Stimulated activated CD8-positive, alpha-beta memory T cell treated with anti-CD3 and anti-CD28 coated beads, Interleukin-4, amount 100 ng/mL, for 24 hours (primary cell): ENCODE measurements around the gene ZFAND3.

Source experiments
- DNase-seq: peaks from one replicate; pipeline ENCODE4 v3.0.0-alpha.2; 2020; ENCODE audit warnings: low read depth

Gene ZFAND3

DNA sequence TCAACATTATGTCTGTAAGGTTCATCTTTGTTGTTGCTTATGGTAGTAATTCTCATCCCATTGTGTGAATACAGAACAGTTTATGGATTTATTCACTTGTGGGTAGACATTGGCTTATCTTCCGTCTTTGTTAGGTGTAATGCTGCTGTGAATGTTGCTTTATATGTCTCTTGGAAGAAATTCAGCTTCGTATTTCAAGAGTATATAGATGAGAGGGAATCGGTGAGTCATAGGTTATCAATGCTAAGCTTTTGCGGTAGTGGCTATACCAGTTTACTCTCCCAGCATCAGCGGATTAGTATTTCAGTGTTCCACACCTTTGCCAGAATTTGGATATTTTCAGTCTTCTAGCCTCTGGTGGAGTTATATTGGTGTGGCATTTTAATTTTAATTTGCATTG lies 77.8 kb downstream of the ZFAND3 start:
- no peak for DNase-seq

DNA sequence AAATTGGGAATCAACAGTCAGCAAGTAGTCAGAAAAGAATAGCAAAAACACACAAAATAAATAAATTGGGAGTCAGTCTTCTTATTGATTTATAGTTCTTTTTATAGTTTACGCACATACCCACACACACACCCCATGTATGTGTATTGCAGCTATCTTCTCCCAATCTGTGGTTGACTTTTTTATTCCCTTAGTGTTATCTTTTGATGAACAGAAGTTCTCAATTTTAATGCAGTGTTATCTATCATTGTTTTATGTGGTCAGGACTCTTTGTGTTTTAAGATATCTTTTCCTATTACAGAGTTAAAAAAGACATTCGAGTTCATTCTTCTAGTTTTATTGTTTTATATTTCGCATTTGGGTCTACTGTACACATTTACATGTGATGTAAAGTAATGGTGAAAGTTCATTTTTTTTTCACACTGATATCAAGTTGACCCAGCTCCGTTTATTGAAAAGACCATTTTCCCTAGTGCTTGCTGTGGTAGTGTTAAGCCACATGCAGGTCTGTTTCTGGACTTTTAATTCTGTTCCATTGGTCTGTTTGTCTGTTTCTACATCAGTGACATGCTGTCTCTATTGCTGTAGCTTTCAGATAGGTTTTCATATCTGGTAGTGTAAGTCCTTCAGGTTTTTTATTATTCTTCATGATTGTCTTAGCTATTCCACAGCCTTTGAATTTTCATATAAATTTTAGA lies 78.4 kb downstream of the ZFAND3 start:
- no peak for DNase-seq

DNA sequence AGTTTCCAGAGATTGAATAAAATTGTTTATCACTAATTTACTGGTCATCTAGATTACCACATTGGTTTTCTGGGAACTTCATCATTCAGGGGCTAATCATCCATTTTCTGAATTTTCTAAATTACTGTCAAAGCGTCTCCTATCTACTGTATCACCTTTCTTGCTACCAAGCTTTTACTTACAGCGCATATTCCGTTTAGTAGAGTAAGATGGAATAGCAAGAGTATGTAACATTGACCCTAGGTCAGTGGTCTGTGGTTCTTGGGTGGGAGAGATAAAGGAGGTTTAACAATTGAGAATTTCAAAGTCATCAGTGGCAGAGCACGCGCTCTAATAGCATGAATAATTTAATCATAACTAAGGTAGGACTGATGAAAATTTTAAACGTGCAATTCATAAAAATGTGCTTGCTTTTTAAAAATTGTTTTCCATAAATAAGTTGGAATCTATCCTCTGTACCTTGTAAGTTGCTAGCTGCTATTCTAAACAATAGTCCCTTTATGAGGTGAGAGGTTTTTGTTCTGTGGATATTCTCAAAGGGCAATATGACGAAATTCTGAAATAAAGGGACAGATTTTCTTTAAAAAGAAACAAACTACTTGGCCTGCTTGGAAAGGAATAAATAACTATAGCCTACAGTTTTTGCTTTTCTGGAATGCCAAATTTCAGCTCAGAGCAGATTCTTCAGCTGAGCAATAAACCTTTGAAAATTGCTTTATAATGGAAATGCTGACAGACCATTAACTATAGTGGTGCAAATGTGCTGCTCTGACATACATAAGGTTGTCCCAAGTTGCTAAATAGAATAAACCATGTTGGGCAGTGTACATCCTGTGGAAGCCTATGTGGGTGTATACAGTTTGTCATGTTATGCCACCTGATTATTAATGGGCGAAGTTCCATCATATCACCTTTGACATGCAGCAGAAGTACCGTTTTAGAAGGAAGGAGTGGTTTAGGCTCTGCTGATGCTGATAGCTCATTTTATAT lies 84.1 kb downstream of the ZFAND3 start:
- no peak for DNase-seq

- DNase-seq, result no peak
Observed at GRCh38 chr6:37904590-37904989, 85.1 kb downstream of the ZFAND3 start.

DNA sequence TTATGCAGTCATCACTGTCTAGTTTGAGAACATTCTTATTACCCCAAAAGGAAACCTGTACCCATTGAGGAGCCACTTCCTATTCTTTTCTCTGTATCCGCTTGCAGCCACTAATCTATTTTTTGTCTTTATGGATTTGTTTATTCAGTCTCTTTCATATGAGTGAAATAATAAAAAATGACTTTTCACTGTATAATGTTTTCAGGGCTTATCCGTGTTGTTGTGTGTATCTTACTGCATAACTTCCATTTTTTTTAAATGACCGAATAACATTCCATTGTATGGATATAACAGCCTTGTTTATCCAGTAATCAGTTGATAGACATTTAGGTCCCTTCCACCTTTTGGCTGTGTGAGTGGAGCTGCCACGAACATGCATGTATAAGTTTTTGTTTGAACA lies 86.6 kb downstream of the ZFAND3 start:
- DNase-seq, result no peak

DNA sequence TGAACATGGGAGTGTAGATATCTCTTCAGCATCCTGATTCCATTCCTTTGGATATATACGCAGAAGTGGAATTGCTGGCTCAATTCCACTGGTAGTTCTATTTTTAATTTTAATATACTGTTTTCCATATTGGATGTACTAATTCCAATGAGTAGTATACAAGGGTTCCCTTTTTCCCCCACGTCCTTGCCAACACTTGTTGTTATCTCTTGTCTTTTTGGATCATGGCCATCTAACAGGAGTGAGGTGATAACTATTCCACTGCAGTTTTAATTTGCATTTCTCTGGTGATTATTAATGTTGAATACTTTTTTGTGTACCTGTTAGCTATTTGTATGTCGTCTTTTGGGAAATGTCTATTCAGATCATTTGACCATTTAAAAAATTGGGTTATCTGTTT lies 91.5 kb downstream of the ZFAND3 start:
- no peak for DNase-seq

DNA sequence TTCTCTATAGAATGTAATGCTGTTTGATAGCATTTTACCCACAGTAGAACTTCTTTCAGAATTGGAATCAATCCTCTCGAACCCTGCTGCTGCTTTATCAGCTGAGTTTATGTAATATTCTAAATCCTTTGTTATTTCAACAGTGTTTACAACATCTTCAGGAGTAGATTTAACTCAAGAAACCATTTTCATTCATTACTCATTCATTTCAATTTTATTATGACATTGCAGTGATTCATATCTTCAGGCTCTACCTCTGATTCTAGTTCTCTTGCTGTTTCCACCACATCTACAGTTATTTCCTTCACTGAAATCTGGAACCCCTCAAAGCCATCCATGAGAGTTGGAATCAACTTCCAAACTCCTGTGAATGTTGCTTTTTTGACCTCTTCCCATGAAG lies 93.7 kb downstream of the ZFAND3 start:
- DNase-seq, result no peak

DNA sequence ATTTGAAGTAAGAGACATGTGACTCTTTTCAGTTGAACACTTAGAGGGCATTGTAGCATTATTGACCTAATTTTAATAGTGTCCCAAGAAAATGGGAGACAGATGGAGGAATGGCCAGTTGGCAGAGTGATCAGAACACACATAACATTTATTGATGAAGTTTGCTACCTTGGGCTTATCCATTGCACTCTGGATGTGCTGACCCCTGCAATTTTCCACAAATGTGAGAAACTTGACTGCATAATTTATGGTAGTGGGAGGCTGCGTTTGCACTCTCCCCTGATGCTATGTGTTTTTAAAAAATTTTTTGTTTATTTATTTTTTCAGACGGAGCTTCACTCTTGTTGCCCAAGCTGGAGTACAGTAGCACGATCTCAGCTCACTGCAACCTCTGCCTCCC lies 95.9 kb downstream of the ZFAND3 start:
- no peak for DNase-seq

DNA sequence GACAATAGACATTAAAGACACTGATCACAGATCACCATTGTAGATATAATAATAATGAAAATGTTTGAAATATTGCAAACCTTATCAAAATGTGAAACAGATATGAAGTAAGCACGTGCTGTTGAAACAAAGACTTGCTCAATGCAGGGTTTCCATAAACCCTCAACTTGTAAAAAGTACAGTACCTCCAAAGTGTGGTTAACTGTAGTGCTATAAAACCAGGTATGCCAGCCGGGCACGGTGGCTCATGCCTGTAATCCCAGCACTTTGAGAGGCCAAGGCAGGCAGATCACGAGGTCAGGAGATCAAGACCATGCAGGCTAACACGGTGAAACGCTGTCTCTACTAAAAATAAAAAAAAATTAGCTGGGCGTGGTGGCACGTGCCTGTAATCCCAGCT lies 96.6 kb downstream of the ZFAND3 start:
- DNase-seq, result no peak

DNA sequence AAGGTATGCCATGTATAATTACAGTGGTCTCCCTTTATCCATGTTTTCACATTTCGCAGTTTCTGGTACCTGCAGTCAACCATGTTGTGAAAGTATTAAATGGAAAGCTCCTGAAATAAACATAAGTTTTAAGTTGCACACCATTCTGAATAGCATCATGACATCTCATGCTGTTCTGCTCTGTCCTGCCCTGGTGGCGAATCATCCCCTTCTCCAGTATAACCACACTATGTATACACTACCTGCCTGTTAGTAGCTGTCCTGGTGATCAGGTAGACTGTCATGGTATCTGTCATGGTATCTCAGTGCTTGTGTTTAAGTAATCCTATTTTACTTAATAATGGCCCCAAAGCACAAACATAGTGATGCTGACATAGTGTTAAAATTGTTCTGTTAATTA lies 97.1 kb downstream of the ZFAND3 start:
- DNase-seq, result no peak

DNA sequence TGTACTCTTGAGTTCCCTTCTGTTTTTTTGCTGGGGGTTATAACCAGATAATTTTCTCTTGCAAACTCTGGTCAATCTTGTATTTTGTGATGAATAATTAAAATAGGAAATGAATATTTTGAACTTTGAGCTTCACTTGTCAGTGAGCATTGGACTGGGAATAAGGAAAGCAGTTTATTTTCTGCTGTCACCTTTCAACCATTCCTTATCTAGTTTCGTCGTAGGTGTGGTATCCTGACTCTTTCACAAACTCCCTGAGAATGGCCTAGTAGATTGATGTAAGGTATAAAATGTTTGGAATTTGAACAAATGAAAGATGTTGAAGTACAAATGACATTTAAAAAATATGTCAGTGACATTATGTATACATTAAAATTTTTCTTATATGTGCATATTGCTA lies 98.0 kb downstream of the ZFAND3 start:
- no peak for DNase-seq

GRCh38 chr6:37919417-37920157 lies 100.1 kb downstream of the ZFAND3 start:
- DNase-seq, result no peak

DNA sequence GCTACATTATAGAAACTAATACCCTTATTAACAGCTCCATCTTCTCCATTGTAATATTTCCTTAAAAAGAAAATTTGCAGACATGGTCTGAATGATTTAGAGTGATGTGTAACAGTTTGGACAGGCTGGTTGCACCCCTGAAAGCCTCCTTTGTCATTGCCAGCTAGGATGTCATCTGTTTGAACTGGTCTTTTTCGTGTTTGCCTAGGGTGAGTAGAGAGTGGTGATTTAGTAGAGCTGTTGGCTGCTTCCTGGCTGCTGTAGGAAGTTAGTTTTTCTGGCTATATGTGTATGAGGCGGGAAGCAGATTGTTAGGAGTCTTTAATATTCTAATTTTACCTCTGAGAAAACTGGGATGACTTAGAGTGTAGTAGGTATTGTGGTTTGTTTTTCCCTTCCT lies 101.1 kb downstream of the ZFAND3 start:
- no peak for DNase-seq

GRCh38 chr6:37922563-37922962 lies 103.0 kb downstream of the ZFAND3 start:
- no peak for DNase-seq

- no peak for DNase-seq
Observed at GRCh38 chr6:37923514-37923913, 104.0 kb downstream of the ZFAND3 start.

DNA sequence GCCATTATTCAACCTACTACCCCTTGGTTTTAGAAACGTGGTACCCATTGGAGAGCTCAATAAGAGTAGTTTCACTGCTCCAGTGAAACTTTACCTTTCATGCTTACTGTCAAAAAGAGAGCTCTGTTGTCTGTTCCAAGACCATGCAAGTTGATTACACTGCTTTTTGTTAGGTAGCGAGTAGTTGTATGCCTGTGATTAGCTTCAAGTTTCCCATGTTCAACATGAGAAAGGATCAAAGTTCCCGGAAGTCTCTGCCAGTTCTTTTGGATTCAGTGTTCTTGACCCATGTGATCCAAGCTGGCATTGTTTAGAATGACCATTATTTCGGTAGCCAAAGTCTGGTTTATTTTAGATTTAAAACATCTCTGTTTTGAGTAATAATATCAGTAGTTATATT lies 107.1 kb downstream of the ZFAND3 start:
- no peak for DNase-seq

DNA sequence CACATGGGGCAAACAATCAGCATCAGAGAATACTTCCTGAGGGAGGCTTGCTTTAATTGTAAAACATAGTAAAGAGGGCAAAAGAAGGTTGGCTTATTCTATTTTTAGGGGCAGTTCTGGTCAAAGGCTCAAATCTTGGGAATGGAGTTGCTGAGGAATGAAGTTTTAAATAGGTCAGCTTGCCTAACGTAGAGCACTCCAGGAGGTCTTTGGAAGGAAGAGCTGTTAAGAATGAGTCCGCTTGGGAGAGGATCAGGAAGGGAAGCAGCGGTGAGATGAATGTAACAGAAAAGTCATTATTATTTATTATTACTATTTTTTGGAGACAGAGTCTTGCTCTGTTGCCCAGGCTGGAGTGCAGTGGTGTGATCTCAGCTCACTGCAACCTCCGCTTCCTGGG lies 108.7 kb downstream of the ZFAND3 start:
- no peak for DNase-seq

DNA sequence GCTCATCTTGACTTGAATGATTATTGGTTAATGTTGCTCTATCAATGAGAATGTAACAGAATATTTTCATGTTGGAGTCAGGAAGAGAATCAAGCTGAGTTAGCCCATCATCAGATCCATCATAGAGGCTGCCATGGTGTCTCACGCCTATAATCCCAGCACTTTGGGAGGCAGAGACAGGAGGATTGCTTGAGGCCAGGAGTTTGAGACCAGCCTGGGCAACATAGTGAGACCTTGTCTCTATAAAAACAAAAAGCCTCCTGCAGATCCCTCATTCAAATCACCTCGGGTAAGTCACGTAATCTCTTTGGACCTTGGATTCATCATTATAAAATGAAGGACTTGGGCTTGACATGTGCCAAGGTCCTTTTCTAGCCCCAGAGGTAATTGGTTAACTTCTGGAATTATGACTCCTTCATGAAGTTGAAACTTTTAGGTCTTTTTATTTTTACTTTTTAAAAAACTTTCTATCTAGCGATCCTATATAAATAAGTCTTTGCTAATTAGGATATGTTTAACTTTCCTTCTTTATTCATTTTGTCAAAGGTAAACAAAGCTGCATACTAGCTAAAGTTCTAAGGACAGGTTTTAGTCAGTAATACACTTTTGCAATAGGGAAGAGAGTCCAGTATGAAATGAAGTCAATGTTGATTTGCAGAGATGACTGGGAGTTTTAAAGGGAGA lies 110.9 kb downstream of the ZFAND3 start:
- no peak for DNase-seq

- no peak for DNase-seq
Observed at GRCh38 chr6:37931066-37931465, 111.5 kb downstream of the ZFAND3 start.

- no peak for DNase-seq
Observed at GRCh38 chr6:37934276-37934675, 114.7 kb downstream of the ZFAND3 start.

DNA sequence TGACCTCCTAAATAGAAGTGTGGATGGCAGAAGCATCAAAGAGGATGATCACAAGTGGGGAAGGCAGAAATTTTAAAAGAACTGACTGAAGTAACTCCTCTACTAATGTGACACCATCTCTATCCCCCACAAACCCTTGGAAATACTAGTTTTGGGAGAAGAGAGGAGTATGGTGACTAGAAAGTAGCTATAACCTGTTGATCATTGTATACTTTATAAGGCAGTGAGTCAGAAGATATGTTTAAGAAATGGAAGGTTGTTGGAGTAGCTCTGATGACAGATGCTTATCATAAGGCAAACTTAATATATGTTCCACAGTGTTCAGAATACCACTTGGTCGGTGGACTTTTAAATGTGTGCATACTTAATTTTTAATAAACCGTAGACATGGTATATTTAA lies 116.6 kb downstream of the ZFAND3 start:
- no peak for DNase-seq

DNA sequence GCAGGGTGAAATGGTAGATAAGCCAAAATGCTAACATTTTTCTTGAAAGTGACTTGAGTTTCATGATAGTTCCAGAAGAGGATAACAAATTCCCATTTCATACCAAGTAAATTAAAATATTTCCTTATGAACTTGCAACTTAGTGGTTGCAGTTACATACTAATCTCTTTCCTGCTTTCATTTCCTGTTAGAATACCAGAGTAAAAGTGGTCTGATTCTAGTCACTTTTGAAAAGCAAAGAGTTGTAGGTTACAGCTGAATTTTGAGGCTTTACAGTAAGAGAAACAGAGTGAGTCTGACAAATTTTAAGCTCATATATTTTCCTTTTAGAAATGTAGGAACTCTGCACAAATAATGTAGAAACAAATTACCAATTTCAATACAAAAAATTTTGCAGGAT lies 117.4 kb downstream of the ZFAND3 start:
- no peak for DNase-seq
